Measurements from ENCODE around the gene ALG14.
"Not testable (repeated sequence)": the region's sequence is repeated elsewhere in the genome, so short reads cannot be mapped to it uniquely, and the experiment has no call there.

Gene ALG14

GRCh38 chr1:95086949-95087533 lies 14.3 kb upstream of the ALG14 start:
- no peak for DNase-seq

DNA sequence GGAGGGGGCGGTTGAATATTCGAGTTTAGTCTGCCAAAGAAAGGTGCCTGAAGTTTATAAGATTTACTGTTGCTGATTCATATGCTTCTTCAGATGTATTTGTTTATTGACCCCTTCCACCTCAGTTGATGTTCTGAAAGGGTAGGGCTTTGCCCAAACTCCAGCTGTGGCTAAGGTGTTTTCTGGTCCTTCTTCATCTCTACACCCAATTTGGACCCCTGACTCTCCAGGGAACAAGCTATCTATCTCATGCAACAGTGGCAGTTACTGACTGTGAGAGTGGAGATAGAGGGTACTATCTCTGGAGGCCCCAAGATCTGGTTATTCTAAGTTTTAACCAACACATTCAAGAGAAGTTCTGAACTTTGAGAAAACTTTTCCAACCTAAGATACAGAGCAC lies 12.6 kb upstream of the ALG14 start:
- DNase-seq, result no peak

DNA sequence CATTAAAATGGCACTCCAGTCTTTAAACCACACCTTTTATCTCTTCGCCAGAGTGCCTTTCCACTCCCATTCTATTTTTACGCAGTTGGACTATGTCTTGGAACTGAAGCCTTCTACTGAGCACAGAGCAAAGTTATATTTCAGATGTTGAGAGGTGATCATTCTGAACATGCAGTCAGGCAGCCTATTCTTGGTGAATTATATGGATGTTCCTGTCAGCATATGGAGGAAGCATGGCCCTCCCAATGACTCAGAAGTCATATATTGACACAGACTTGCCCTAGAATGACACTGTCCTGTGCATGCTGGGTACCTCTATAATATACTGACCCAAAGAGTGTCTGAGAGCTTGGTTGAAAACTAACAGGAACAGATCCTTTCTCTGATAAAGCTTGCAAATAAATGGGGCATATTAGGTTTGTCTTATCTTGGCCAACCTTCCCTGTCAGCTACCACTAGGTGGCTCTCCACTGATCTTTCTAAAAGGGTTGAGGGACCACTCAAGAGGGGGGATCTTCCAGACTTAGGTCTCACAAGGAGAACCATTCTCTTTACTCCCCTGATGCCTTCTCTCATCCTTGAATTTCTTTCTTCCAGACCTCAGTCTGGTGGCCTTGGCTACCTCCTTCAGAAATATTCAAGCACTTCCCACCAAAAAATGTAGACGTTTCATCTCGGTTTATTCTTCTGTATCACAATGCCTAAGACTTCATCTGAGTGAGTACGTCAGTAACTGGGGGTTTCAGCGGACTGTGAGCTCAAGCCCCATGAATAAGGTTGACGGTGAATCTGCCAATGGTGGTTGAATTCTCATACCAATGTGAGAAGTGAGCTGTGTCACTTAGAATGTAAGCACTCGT lies 11.8 kb upstream of the ALG14 start:
- peak; percentile 9 for DNase-seq

DNA sequence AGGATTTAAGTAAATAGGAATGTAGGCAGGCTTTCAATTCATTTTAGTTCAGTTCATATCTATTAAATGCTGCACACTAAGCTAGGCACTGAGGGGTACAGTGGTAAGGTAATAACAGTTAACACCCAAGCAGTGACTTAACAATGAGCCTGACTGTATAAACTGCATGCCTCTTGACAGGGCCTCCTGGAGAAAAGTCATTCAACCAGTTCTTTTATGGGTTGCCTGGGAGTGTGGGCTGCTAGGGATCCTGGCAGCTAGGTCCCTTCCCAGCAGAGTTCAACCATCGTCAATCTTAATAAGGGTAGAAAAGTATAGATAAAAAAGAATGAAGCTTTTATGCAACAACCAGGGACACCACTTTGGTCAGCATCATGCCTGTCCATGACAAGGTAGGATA lies 8.1 kb upstream of the ALG14 start:
- no peak for DNase-seq

DNA sequence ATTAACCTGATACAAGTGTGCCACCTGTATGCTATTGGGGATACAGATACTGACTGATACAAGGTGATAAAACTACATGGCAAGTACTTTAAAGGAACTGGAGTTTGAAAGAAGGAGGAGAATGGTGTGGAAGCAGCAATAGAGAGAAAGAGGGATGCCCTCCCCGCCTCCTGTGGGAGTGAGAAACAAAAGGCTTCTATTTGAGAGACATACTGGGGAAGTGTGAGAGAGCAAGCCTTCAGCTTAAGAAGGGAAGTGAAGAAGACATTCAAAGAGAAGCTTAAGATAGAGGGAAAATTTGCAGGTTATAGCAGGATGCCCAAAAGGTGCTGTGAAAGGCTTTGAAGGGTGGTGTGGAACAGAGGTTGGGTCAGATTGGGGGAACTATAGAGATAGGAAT lies 7.7 kb upstream of the ALG14 start:
- no peak for DNase-seq

- DNase-seq, result no peak
Observed at GRCh38 chr1:95076034-95076433, 3.3 kb upstream of the ALG14 start.

GRCh38 chr1:95073446-95073845 lies 695 bp upstream of the ALG14 start:
- DNase-seq, result no peak

DNA sequence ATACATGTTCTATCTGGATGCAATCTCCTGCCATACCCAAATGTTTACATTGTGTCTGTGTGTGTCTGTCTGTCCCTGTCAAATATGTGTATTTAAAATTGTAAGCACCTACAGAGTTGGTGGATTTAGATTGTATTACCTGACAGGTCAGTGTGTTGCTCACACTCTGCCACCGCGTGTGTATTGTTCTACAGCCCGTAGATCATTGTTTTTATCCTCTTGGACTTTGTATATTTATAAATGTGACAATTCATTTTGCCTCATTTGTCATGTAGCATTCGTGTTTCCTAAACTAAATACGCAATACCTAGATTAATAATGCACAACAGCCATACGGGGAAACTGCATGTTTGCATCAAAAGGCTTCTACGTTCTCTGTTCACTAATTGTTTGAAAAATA lies 634 bp downstream of the ALG14 start:
- DNase-seq, result no peak

GRCh38 chr1:95071539-95071938 lies 1.2 kb downstream of the ALG14 start:
- DNase-seq, result no peak

- DNase-seq, result no peak
Observed at GRCh38 chr1:95069710-95070093, 3.0 kb downstream of the ALG14 start.

- DNase-seq, result no peak
Observed at GRCh38 chr1:95068956-95069709, 3.6 kb downstream of the ALG14 start.

GRCh38 chr1:95067568-95067967 lies 5.2 kb downstream of the ALG14 start:
- DNase-seq, result no peak

GRCh38 chr1:95067062-95067461 lies 5.7 kb downstream of the ALG14 start:
- no peak for DNase-seq

- no peak for DNase-seq
Observed at GRCh38 chr1:95061445-95062006, 11.2 kb downstream of the ALG14 start.

- no peak for DNase-seq
Observed at GRCh38 chr1:95058974-95059373, 13.8 kb downstream of the ALG14 start.

GRCh38 chr1:95057351-95057750 lies 15.4 kb downstream of the ALG14 start:
- DNase-seq, result no peak

- DNase-seq, result no peak
Observed at GRCh38 chr1:95049935-95050334, 22.8 kb downstream of the ALG14 start.

GRCh38 chr1:95048317-95048716 lies 24.4 kb downstream of the ALG14 start:
- no peak for DNase-seq

GRCh38 chr1:95047624-95048023 lies 25.1 kb downstream of the ALG14 start:
- DNase-seq, result not testable (repeated sequence)

- DNase-seq, result no peak
Observed at GRCh38 chr1:95046359-95046758, 26.4 kb downstream of the ALG14 start.

DNA sequence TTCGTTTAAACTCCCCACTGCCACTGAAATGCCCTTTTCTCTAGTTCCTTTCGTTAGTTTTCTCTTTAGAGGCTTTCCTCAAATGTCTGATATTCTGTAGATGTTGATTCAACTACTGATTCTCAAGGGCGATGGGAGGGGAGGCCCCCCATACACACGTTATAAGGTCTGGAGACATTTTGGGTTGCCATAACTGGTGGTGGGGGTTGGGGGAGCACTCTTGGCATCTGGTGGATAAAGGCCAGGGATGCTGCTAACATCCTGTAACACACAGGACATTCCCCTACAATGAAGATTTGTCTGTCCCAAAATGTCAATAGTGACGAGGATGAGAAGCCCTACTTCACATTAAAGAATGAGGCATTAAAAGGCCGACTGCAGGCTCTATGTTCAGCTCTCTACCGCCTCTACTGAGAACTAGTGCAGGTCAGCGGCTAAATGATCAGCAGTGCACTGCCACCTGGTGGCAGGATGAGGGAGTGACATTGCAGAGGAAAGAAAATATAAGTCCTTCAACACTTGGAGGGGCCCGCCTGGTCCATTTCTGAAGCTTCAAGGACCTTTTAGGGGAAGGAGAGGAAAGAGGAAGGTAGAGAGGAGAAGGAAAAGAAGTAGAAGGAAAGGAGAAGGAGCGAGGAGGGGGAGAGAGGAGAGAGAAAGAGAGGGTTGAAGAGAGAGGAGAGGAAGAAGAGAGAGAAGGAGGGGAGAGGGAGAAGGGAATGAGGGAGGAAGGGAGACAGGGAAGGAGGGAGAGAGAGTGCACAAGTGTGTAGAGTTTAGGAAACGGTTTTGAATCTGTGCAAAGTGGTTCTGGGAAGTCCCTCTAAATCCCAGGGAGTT lies 29.4 kb downstream of the ALG14 start:
- DNase-seq, result peak; percentile 76

DNA sequence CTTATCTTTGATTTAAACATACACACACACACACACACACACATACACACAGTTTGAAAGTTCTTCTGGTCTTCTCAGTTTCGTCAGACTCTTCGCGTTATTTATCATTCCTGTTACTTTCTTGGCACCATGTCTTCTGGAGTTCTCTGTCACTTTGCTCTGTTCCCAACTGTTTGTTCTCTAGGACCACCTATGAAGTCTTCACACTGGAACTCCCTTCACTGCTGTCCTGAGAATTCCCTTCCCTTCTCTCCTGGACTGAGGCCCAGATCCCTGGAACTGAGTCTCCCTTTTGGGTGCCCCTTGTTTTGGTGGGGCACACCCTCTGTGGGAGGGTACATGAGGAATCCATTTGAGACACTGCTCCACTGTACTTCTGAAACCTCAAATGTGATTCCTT lies 30.5 kb downstream of the ALG14 start:
- no peak for DNase-seq

Data from activated naive CD4-positive, alpha-beta T cell treated with Interleukin-2 at 50 U/mL for 16 hours (primary cell).